BE2C (cell line): ENCODE measurements around the gene KIAA1217.

Experiments
- DNase-seq: peaks from one replicate; pipeline ENCODE4 v3.0.0-alpha.2; 2020
- H3K27me3 ChIP-seq: fragments of 250-450 bp; sonication (Bioruptor Pico); 2 replicates; pipeline ENCODE4 v1.5.1; 2020; ENCODE audit warnings: mild to moderate bottlenecking
- H3K36me3 ChIP-seq: fragments of 250-450 bp; sonication (Bioruptor Pico); 2 replicates; pipeline ENCODE4 v1.5.1; 2020; ENCODE audit warnings: mild to moderate bottlenecking
- H3K4me1 ChIP-seq: fragments of 250-450 bp; sonication (Bioruptor Pico); 2 replicates; pipeline ENCODE4 v1.5.1; 2020
- H3K4me3 ChIP-seq: 2 replicates; pipeline ENCODE4 v1.5.1; 2011; ENCODE audit warnings: low read depth, low read length
- H3K9me3 ChIP-seq: fragments of 250-450 bp; sonication (Bioruptor Pico); 2 replicates; pipeline ENCODE4 v1.5.1; 2020
- TF ChIP-seq, protein P1 (sequence below): IDR thresholded peaks from 2 replicates; pipeline ENCODE4 v1.5.1; 2012; ENCODE audit warnings: mild to moderate bottlenecking, low read depth, low read length

The KIAA1217 gene

DNA sequence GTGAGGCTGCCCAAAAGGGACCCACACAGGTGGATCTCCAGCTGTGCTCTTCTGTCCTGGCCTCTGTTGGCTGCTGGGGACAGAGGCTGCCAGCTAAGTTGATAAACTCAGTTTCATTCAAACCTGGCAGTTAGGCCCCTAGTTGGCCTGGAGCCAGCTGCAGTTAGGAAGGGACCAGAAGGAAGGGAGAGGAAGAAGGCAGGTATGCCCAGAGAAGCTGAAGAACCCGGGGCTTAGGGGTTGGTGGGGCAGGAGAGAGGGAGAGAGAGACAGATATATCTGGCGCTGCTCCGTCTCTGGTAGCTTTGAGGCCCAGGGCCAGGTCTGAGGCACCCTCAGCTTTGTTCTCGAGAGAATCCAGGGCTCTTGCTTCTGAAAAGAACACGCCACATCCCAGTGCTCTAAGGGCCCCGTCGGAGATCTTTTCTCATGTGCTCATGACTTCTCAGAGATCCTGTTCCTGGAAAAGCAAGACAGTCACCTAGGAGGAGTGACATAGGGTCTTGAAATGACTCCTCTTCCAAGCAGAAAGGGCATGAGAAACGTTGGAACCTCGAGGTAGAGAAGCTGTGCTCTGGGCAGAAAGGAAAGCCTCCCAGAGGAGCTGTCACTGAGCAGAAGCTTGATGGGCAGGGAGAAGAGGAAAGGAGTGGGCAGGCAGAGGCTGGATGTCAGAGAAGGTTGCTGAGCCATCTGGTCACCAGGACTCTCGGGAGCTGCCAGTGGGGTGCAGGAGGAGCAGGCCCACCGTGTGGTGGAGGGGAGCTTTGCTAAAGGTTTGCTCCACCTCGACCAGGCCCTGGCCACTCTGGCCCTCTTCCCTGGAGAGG lies 361.1 kb downstream of the KIAA1217 start:
- DNase-seq: no peak
- no peaks in the 10 kb centered on the region for H3K36me3 ChIP-seq
- H3K9me3 ChIP-seq: no peaks in the 10 kb centered on the region
- TF ChIP-seq, protein P1, sequence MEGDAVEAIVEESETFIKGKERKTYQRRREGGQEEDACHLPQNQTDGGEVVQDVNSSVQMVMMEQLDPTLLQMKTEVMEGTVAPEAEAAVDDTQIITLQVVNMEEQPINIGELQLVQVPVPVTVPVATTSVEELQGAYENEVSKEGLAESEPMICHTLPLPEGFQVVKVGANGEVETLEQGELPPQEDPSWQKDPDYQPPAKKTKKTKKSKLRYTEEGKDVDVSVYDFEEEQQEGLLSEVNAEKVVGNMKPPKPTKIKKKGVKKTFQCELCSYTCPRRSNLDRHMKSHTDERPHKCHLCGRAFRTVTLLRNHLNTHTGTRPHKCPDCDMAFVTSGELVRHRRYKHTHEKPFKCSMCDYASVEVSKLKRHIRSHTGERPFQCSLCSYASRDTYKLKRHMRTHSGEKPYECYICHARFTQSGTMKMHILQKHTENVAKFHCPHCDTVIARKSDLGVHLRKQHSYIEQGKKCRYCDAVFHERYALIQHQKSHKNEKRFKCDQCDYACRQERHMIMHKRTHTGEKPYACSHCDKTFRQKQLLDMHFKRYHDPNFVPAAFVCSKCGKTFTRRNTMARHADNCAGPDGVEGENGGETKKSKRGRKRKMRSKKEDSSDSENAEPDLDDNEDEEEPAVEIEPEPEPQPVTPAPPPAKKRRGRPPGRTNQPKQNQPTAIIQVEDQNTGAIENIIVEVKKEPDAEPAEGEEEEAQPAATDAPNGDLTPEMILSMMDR: no peak
- H3K4me1 ChIP-seq: no peaks in the 10 kb centered on the region
- no peaks in the 10 kb centered on the region for H3K27me3 ChIP-seq
- H3K4me3 ChIP-seq: no peak overlapping the region

DNA sequence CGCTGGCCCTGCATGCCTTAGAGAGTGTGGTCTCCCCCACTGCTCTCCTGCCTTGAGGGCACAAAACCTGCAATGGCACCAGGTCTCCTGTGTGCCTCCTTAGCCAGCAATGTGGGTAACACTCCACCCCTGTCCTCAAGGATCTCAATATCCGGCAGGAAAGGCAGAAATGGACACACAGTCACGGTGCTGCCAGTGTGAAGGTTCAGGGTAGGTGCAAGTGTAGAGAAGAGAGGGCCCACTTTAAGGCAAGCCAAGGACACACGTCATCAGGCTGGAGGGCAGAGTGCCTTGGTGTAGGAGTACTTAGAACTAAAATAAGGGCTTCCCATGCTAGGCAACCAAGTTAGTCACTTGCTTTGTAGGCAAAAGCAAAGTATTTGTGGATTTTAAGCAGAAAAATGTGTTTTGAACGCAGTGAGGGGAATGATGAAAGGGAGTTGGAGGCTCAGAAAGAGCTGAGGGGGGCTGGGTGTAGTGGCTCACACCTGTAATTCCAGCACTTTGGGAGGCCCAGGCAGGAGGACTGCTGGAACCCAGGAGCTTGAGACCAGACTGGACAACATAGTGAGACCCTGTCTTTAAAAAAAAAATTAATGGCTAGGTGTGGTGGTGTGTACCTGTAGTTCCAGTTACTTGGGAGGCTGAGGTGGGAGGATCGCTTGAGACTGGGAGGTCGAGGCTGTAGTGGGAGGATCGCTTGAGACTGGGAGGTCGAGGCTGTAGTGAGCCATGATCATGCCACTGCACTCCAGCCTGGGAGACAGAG lies 361.9 kb downstream of the KIAA1217 start:
- TF ChIP-seq, protein P1: no peak
- DNase-seq: no peak
- Histone ChIP-seq H3K4me1 (no peaks in the 10 kb centered on the region), H3K9me3 (no peaks in the 10 kb centered on the region), H3K27me3 (no peaks in the 10 kb centered on the region), H3K36me3 (no peaks in the 10 kb centered on the region), H3K4me3 (no peak overlapping the region)

DNA sequence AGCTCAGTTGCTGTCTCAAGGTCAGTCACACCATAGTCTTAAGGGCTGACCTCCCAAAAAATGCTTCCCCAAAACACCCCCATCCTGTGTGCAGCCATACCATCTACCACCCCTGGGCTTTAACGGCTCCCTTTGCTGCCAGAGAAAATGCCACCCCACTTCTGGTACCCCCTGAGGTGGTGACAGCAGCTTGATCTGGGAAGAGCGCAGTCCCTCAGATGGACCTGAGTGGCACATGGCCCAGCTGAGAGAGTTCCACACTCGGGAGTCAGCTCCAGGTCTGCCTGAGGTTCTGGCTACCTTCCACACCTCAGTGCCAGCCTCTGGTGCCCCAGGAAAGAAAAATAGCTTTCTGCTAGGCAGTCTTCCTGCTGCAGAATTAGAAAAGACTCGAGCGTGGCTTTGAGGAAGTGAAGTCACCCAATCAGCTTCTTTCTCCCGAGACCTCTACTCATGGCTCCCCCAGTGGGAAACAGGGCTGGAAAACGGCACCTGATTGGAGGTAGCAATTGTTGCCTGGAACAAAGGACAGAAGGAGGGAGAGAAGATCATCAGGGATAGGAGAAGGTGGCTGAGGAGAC lies 363.0 kb downstream of the KIAA1217 start:
- DNase-seq: no peak

DNA sequence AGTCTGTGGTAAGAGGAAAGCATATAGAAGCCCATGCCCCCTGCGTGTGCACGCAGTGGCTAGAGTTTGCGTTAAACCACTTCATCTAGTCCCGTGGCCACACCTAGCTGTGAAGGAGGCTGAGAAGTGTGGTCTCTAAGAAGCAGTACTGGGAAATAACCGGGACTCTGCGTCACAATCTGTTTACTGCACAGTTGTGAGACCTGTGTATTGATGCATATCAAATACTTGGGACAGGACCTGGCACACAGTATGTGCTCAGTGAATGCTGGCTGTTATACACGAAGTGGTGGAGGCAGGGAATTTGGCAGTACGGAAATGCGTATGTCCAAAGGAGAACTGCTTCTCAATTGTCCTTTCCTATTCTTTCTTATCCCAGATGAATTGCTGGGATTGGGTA lies 365.2 kb downstream of the KIAA1217 start:
- DNase-seq: no peak
- Histone ChIP-seq H3K27me3 (no peaks in the 10 kb centered on the region), H3K36me3 (no peaks in the 10 kb centered on the region), H3K9me3 (no peaks in the 10 kb centered on the region), H3K4me3 (no peak overlapping the region), H3K4me1 (no peaks in the 10 kb centered on the region)
- TF ChIP-seq, protein P1: no peak

More for the DNA sequence above, 363.0 kb downstream of the KIAA1217 start:
- Histone ChIP-seq H3K36me3 (no peaks in the 10 kb centered on the region), H3K9me3 (no peaks in the 10 kb centered on the region), H3K4me3 (no peak overlapping the region), H3K4me1 (no peaks in the 10 kb centered on the region), H3K27me3 (no peaks in the 10 kb centered on the region)
- TF ChIP-seq, protein P1: no peak

DNA sequence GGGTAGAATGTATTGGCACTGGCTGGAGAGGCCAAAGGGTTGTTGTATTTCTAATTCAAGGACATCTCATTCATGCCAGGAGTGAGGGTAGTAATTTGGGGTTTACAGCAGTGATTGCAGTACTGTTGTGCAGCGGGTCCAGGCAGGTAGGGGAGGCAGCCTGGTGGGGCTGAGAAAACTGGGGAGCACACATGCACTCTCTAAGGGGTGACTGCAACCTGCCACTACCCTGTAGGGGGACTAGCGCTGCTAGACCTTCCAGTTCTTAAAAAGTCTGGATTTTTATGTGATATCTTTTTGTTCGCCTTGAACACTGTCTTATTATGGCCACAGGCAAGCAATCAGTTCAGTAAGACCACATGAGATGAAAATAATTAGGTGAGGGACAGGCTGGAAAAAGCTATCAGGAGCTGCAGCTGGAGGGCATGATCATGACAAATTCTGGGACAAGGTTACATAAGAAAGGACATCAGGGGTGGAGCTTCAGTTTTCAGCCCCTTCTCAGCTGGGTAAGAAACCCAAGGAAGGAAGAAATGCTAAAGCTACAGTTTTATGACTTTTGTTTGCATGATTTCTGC lies 365.7 kb downstream of the KIAA1217 start:
- Histone ChIP-seq H3K27me3 (no peaks in the 10 kb centered on the region), H3K36me3 (no peaks in the 10 kb centered on the region), H3K9me3 (no peaks in the 10 kb centered on the region), H3K4me1 (no peaks in the 10 kb centered on the region), H3K4me3 (no peak overlapping the region)
- DNase-seq: no peak
- TF ChIP-seq, protein P1: no peak
